PC-3 (cell line): Measurements from ENCODE around the gene PLEKHG4. TPM values are rescaled to one million over a fixed set of nuclear protein-coding genes. Genes with fewer than 3 reads are reported as not detected.

Experiments used
- ATAC-seq: fragments of 200-7000 bp; cut with Tn5 transposase; 2 replicates; pipeline ENCODE4 v1.9.1; 2020; ENCODE audit warnings: mild to moderate bottlenecking, moderate library complexity
- BruUV-seq: library from RNA; stranded (reverse); fragments of 400-500 nt; replicated peaks from 2 replicates; lab custom pipeline; 2021; lab: Mats Ljungman, UMichigan
- CTCF ChIA-PET: fragments of 300-600 bp; sonication (Branson Sonifier 250); formaldehyde crosslinking; loops from one replicate; lab custom pipeline; 2022; ENCODE audit warnings: antibody characterized with exemption; lab: Charles Lee
- POLR2A ChIA-PET: fragments of 300-600 bp; sonication (Branson Sonifier 250); formaldehyde crosslinking; loops from one replicate; lab custom pipeline; 2022; ENCODE audit warnings: antibody characterized with exemption; ENCODE audit not compliant: unreplicated experiment; lab: Charles Lee
- DNase-seq: peaks from one replicate; pipeline ENCODE4 v3.0.0-alpha.2; 2015
- H2AFZ ChIP-seq: fragments of 300-600 bp; sonication (generic); 2 replicates; pipeline ENCODE4 v1.6.0; 2016; ENCODE audit warnings: antibody characterized with exemption, low read length
- H3F3A ChIP-seq: fragments of 300-600 bp; sonication (generic); one replicate; pipeline ENCODE4 v1.6.0; 2017; ENCODE audit warnings: antibody characterized with exemption, low read length, control low read depth, mild to moderate bottlenecking; ENCODE audit not compliant: unreplicated experiment
- H3K27ac ChIP-seq: fragments of 300-600 bp; sonication (generic); 2 replicates; pipeline ENCODE4 v1.5.1; 2016; ENCODE audit warnings: mild to moderate bottlenecking, low read length
- H3K27me3 ChIP-seq: fragments of 300-600 bp; sonication (generic); 2 replicates; pipeline ENCODE4 v1.6.1; 2016; ENCODE audit warnings: low read length, mixed read lengths
- H3K36me3 ChIP-seq: fragments of 300-600 bp; sonication (generic); 2 replicates; pipeline ENCODE4 v1.6.1; 2016; ENCODE audit warnings: low read depth, mixed run types, low read length, mixed read lengths
- H3K4me1 ChIP-seq: fragments of 300-600 bp; sonication (generic); 2 replicates; pipeline ENCODE4 v1.5.1; 2016; ENCODE audit warnings: low read length; ENCODE audit not compliant: insufficient read depth
- H3K4me2 ChIP-seq: fragments of 300-600 bp; sonication (generic); 2 replicates; pipeline ENCODE4 v1.6.0; 2016; ENCODE audit warnings: low read length
- H3K4me3 ChIP-seq: fragments of 300-600 bp; sonication (generic); 2 replicates; pipeline ENCODE4 v1.5.1; 2016; ENCODE audit warnings: mild to moderate bottlenecking, low read length, mixed read lengths
- H3K79me2 ChIP-seq: fragments of 300-600 bp; sonication (generic); 2 replicates; pipeline ENCODE4 v1.6.1; 2017; ENCODE audit warnings: low read length, mixed read lengths
- H3K9ac ChIP-seq: fragments of 300-600 bp; sonication (generic); 2 replicates; pipeline ENCODE4 v1.6.0; 2016; ENCODE audit warnings: mild to moderate bottlenecking, low read length
- H3K9me2 ChIP-seq: fragments of 300-600 bp; sonication (generic); replicated peaks from 2 replicates; pipeline ENCODE4 v1.6.1; 2016; ENCODE audit warnings: mixed run types, low read length, mixed read lengths
- H3K9me3 ChIP-seq: fragments of 300-600 bp; sonication (generic); 2 replicates; pipeline ENCODE4 v1.6.1; 2016; ENCODE audit warnings: low read length, mixed read lengths
- H4K20me1 ChIP-seq: fragments of 300-600 bp; sonication (generic); 2 replicates; pipeline ENCODE4 v1.6.1; 2016; ENCODE audit warnings: low read length, mixed read lengths
- EZH2 ChIP-seq: fragments of 300-600 bp; sonication (generic); IDR thresholded peaks from one replicate; pipeline ENCODE4 v1.6.1; 2017; ENCODE audit warnings: antibody characterized with exemption, mild to moderate bottlenecking, low read length; ENCODE audit not compliant: unreplicated experiment
- EZH2phosphoT487 ChIP-seq: fragments of 300-600 bp; sonication (generic); IDR thresholded peaks from 2 replicates; pipeline ENCODE4 v1.6.1; 2018; ENCODE audit warnings: mild to moderate bottlenecking, antibody characterized with exemption, low read length, borderline replicate concordance
- intact Hi-C: fragments of 100-400 bp; cut with micrococcal nuclease; formaldehyde crosslinking; loops from 2 replicates; pipeline ENCODE4 v1.9.0; 2023
- total RNA-seq: library from RNA; depleted of rRNA; stranded (reverse); fragments of >200 nt; gene quantifications from 2 replicates; pipeline ENCODE4 v1.2.3, GENCODE V29; 2014
- TF ChIP-seq, protein P1 (sequence below): fragments of 300-600 bp; sonication (generic); conservative IDR thresholded peaks from 2 replicates; pipeline ENCODE4 v1.5.1; 2017; ENCODE audit warnings: antibody characterized with exemption, low read depth, mild to moderate bottlenecking, low read length

The PLEKHG4 gene
- total RNA-seq, 1 experiment from 2014 or later = 8.9 TPM

DNA sequence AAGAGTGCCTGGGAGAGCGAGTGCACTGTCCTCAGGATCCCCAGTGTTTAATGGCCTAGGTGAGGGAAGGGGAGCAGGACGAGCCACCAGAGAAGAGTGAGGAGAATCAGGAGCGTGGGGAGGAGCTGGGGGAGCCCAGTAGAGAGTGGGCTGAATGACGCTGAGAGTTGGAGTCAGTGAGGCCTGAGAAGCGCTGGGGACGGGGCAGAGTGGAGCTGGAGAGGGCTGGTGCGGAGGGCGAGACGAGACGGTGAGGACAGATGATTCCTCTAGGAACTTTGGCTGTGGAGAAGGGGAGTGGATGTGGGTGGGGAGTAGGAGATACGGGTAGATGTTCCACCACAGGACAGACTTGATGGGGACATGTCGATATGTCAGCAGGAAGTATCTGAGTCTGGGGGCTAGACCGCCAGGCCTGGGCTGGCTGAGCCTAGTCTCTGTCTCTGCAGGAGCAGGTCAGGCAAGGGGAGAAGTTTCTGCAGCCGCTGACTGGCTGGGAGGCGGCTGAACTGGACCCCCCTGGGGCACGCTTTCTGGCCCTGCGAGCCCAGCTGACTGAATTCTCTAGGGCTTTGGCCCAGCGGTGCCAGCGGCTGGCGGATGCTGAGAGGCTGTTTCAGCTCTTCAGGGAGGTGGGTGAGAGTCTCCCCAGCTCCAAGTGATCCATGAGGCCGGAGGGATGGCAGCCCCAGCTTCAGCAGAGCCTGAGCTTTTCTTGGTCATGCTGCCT lies 4.7 kb downstream of the PLEKHG4 start:
- ATAC-seq (no peak), DNase-seq (no peak)
- no TSS peak for BruUV-seq
- Histone ChIP-seq H3K79me2 (no peaks in the 10 kb centered on the region), H3K27me3 (no peaks in the 10 kb centered on the region), H3K4me2 (no peak overlapping the region), H3K36me3 (no peaks in the 10 kb centered on the region), H3K9ac (no peak overlapping the region), H2AFZ (no peak overlapping the region), H3K4me3 (no peak overlapping the region), H3K9me3 (no peaks in the 10 kb centered on the region), H3K27ac (no peak overlapping the region), H3F3A (no peaks in the 10 kb centered on the region), H3K9me2 (no peaks in the 10 kb centered on the region), H3K4me1 (no peaks in the 10 kb centered on the region; the same call in 1 of the 2 replicates), H4K20me1 (no peaks in the 10 kb centered on the region)
- intact Hi-C loops = no loop called here
- CTCF ChIA-PET = interaction anchor here (1.5 kb wide), 1 partner anchor 23 kb away, joined by 18 read pairs; no protein-coding TSS in a partner anchor
- TF ChIP-seq, protein P1, sequence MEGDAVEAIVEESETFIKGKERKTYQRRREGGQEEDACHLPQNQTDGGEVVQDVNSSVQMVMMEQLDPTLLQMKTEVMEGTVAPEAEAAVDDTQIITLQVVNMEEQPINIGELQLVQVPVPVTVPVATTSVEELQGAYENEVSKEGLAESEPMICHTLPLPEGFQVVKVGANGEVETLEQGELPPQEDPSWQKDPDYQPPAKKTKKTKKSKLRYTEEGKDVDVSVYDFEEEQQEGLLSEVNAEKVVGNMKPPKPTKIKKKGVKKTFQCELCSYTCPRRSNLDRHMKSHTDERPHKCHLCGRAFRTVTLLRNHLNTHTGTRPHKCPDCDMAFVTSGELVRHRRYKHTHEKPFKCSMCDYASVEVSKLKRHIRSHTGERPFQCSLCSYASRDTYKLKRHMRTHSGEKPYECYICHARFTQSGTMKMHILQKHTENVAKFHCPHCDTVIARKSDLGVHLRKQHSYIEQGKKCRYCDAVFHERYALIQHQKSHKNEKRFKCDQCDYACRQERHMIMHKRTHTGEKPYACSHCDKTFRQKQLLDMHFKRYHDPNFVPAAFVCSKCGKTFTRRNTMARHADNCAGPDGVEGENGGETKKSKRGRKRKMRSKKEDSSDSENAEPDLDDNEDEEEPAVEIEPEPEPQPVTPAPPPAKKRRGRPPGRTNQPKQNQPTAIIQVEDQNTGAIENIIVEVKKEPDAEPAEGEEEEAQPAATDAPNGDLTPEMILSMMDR = no peak
- no peak for TF ChIP-seq EZH2phosphoT487
- no peak for TF ChIP-seq EZH2
- POLR2A ChIA-PET = no interaction called here

DNA sequence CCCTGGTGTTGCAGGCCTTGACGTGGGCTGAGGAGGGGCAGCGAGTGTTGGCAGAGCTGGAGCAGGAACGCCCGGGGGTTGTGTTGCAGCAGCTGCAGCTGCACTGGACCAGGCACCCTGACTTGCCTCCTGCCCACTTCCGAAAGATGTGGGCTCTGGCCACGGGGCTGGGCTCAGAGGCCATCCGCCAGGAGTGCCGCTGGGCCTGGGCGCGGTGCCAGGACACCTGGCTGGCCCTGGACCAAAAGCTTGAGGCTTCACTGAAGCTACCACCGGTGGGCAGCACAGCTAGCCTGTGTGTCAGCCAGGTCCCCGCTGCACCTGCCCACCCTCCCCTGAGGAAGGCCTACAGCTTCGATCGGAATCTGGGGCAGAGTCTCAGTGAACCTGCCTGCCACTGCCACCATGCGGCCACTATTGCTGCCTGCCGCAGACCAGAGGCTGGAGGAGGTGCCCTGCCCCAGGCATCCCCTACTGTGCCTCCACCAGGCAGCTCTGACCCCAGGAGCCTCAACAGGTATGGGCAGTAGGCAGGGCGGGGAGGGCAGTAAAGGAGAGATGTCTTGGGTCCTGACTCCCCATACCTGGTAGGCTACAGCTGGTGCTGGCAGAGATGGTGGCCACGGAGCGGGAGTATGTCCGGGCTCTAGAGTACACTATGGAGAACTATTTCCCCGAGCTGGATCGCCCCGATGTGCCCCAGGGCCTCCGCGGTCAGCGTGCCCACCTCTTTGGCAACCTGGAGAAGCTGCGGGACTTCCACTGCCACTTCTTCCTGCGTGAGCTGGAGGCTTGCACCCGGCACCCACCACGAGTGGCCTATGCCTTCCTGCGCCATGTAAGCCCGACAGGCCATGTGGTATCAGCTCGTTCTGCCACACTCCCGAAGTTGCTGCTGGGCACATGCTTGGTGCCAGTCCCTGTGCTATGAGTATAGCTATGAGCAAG lies 5.6 kb downstream of the PLEKHG4 start:
- H3K79me2 ChIP-seq = no peaks in the 10 kb centered on the region
- CTCF ChIA-PET = interaction anchor here (1.5 kb wide), 1 partner anchor 24 kb away, joined by 18 read pairs; no protein-coding TSS in a partner anchor
- no peaks in the 10 kb centered on the region for H3K4me1 ChIP-seq
- H3K9ac ChIP-seq = no peak overlapping the region
- H3K4me3 ChIP-seq = no peak overlapping the region
- H2AFZ ChIP-seq = no peak overlapping the region
- H3K36me3 ChIP-seq = no peaks in the 10 kb centered on the region
- no peaks in the 10 kb centered on the region for H3K27me3 ChIP-seq
- no peak overlapping the region for H3K27ac ChIP-seq
- peak; percentile 54 for DNase-seq
- no peak overlapping the region for H3K4me2 ChIP-seq
- no peaks in the 10 kb centered on the region for H4K20me1 ChIP-seq
- no peaks in the 10 kb centered on the region for H3F3A ChIP-seq
- no peak for TF ChIP-seq EZH2phosphoT487
- TF ChIP-seq, protein P1 = peak; percentile 60; the same call in 1 of the 2 replicates
- ATAC-seq = peak; percentile 87
- H3K9me3 ChIP-seq = no peaks in the 10 kb centered on the region
- no peaks in the 10 kb centered on the region for H3K9me2 ChIP-seq
- BruUV-seq = no TSS peak
- POLR2A ChIA-PET = no interaction called here
- intact Hi-C loops = no loop called here
